ENCODE results near the gene PPM1H. TPM values are rescaled to one million over a fixed set of nuclear protein-coding genes. Genes with fewer than 3 reads are reported as not detected.

Gene PPM1H
- total RNA-seq, 1 donor from 2014 or later, result 0.85 TPM

DNA sequence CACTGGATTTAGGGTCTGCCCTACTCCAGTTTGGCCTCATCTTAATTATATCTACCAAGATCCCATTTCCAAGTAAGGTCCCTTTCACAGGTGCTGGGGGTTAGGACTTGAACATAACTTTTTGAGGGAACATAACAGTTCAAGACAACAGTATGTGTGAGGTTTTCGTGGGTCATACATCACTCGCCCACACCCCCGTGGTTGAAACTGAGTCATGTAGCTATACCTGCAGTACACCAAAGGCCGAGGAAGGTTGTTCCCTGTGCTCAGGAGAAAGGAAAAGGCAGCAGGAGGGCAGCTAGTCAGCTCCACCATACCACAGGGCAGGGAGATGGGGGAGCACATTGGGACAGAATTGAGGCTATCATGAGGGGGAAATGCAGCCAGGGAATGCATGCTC, 167.0 kb downstream of the PPM1H start:
- no peak for TF ChIP-seq CTCF (IDR thresholded peaks at IDR 0.05)
- no peak overlapping the region for H3K4me3 ChIP-seq
- intact Hi-C loops (cut with DNase I), result no loop called here
- H3K9me3 ChIP-seq, result no peaks in the 10 kb centered on the region
- DNase-seq (ENCODE audit: low spot score in 2 of 2), result no peak
- no peak overlapping the region for H3K27ac ChIP-seq
- H3K4me1 ChIP-seq, result no peaks in the 10 kb centered on the region
- H3K36me3 ChIP-seq, result no peaks in the 10 kb centered on the region
- H3K27me3 ChIP-seq, result no peaks in the 10 kb centered on the region

- H3K27ac ChIP-seq, result no peak overlapping the region
- H3K4me3 ChIP-seq, result no peak overlapping the region
- no peaks in the 10 kb centered on the region for H3K27me3 ChIP-seq
- no peaks in the 10 kb centered on the region for H3K9me3 ChIP-seq
- no peaks in the 10 kb centered on the region for H3K4me1 ChIP-seq
- intact Hi-C loops (cut with DNase I), result no loop called here
- no peak for DNase-seq (ENCODE audit: low spot score in 2 of 2)
- no peak for TF ChIP-seq CTCF (IDR thresholded peaks at IDR 0.05)
- no peaks in the 10 kb centered on the region for H3K36me3 ChIP-seq
Measured at GRCh38 chr12:62767496-62767895, 167.5 kb downstream of the PPM1H start.

- no peak overlapping the region for H3K27ac ChIP-seq
- intact Hi-C loops (cut with DNase I), result no loop called here
Measured at GRCh38 chr12:62766496-62766895, 168.5 kb downstream of the PPM1H start.

GRCh38 chr12:62763861-62764645, 170.9 kb downstream of the PPM1H start:
- no peaks in the 10 kb centered on the region for H3K36me3 ChIP-seq
- H3K27ac ChIP-seq, result no peak overlapping the region
- DNase-seq (ENCODE audit: low spot score in 2 of 2), result no peak
- no peaks in the 10 kb centered on the region for H3K27me3 ChIP-seq
- intact Hi-C loops (cut with DNase I), result no loop called here
- no peak overlapping the region for H3K4me3 ChIP-seq
- TF ChIP-seq CTCF (IDR thresholded peaks at IDR 0.05), result no peak
- no peaks in the 10 kb centered on the region for H3K9me3 ChIP-seq
- H3K4me1 ChIP-seq, result no peaks in the 10 kb centered on the region

More at GRCh38 chr12:62766496-62766895, 168.5 kb downstream of the PPM1H start:
- Histone ChIP-seq H3K4me3 (no peak overlapping the region), H3K27me3 (no peaks in the 10 kb centered on the region), H3K9me3 (no peaks in the 10 kb centered on the region), H3K36me3 (no peaks in the 10 kb centered on the region), H3K4me1 (no peaks in the 10 kb centered on the region)
- TF ChIP-seq CTCF (IDR thresholded peaks at IDR 0.05), result no peak
- DNase-seq (ENCODE audit: low spot score in 2 of 2), result no peak

DNA sequence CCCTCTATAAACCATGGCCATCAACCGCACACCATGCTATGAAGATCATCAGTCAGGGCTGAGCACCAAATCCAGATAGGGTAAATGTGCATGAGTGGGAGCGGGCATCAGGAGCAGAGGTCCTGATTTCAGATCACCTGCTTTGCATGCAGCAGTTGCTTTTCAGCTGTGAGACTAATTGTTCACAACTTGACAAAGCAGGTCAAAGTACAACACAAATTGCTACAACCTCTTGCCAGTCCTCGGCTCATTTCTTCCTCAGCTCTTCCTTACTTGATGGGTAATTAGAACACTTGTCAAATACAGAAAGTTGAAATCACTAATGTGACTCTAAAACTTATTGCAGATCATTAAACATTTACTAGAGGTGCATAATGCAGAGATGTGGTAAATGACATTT, 171.6 kb downstream of the PPM1H start:
- Histone ChIP-seq H3K27ac (no peak overlapping the region), H3K9me3 (no peaks in the 10 kb centered on the region), H3K4me1 (no peaks in the 10 kb centered on the region), H3K27me3 (no peaks in the 10 kb centered on the region), H3K4me3 (no peak overlapping the region), H3K36me3 (no peaks in the 10 kb centered on the region)
- DNase-seq (ENCODE audit: low spot score in 2 of 2), result no peak
- no peak for TF ChIP-seq CTCF (IDR thresholded peaks at IDR 0.05)
- intact Hi-C loops (cut with DNase I), result no loop called here
